ENCODE results near the gene ZNF526. TPM values are rescaled to one million over a fixed set of nuclear protein-coding genes. Genes with fewer than 3 reads are reported as not detected.
A peak's percentile ranks its signal among the peaks of the same experiment; 100 is the strongest.

Gene ZNF526
- total RNA-seq, 2 experiments from 2014 or later, result 11.9 to 15.2 TPM

- no peak for ATAC-seq
- ChIA-PET CTCF (interaction anchor here (1.0 kb wide), 2 partner anchors 30 to 38 kb away, joined by 3 to 5 read pairs; no protein-coding TSS in a partner anchor), POLR2A (interaction anchor here (1.6 kb wide), 1 partner anchor 32 kb away, joined by 5 read pairs; no protein-coding TSS in a partner anchor)
- Mint-ChIP-seq H3K27ac (no peak overlapping the region), H3K4me1 (peaks cover 58% of the 10 kb centered on the region), H3K9me3 (ENCODE audit: low read depth) (no peaks in the 10 kb centered on the region), H3K4me3 (no peak overlapping the region), H3K27me3 (no peaks in the 10 kb centered on the region), H3K36me3 (ENCODE audit: low read depth) (peaks cover 28% of the 10 kb centered on the region)
- intact Hi-C loops (cut with DNase I, micrococcal nuclease), result no loop called here
- DNase-seq, result no peak
Measured at GRCh38 chr19:42275103-42275502, 55.0 kb downstream of the ZNF526 start.

GRCh38 chr19:42275517-42275916 lies 55.4 kb downstream of the ZNF526 start:
- peaks cover 28% of the 10 kb centered on the region for H3K36me3 Mint-ChIP-seq (ENCODE audit: low read depth)
- ChIA-PET POLR2A (interaction anchor here (1.6 kb wide), 1 partner anchor 32 kb away, joined by 5 read pairs; no protein-coding TSS in a partner anchor), CTCF (interaction anchor here (1.2 kb wide), 1 partner anchor 23 kb away, joined by 5 read pairs; no protein-coding TSS in a partner anchor)
- H3K4me1 Mint-ChIP-seq, result peaks cover 55% of the 10 kb centered on the region
- no peaks in the 10 kb centered on the region for H3K27me3 Mint-ChIP-seq
- no peak overlapping the region for H3K4me3 Mint-ChIP-seq
- peak overlapping the region; percentile 76 for H3K27ac Mint-ChIP-seq
- intact Hi-C loops (cut with DNase I, micrococcal nuclease), result no loop called here
- no peak for DNase-seq
- ATAC-seq, result no peak
- no peaks in the 10 kb centered on the region for H3K9me3 Mint-ChIP-seq (ENCODE audit: low read depth)

GRCh38 chr19:42276284-42276683 lies 56.2 kb downstream of the ZNF526 start:
- Mint-ChIP-seq H3K4me1 (peaks cover 53% of the 10 kb centered on the region), H3K27me3 (no peaks in the 10 kb centered on the region), H3K4me3 (peak overlapping the region; percentile 1), H3K36me3 (ENCODE audit: low read depth) (peaks cover 25% of the 10 kb centered on the region), H3K27ac (peak overlapping the region; percentile 76), H3K9me3 (ENCODE audit: low read depth) (no peaks in the 10 kb centered on the region)
- no peak for DNase-seq
- no peak for ATAC-seq
- ChIA-PET CTCF (interaction anchor here (0.6 to 1.2 kb wide), 3 partner anchors 22 to 33 kb away, joined by 3 to 5 read pairs (median 3); no protein-coding TSS in a partner anchor), POLR2A (interaction anchor here (0.7 kb wide), 1 partner anchor 33 kb away, joined by 3 read pairs; no protein-coding TSS in a partner anchor)
- intact Hi-C loops (cut with DNase I, micrococcal nuclease), result no loop called here

- H3K27ac Mint-ChIP-seq, result peak overlapping the region; percentile 76
- H3K4me3 Mint-ChIP-seq, result no peak overlapping the region
- H3K27me3 Mint-ChIP-seq, result no peaks in the 10 kb centered on the region
- intact Hi-C loops (cut with DNase I, micrococcal nuclease), result no loop called here
- peaks cover 21% of the 10 kb centered on the region for H3K36me3 Mint-ChIP-seq (ENCODE audit: low read depth)
- peak; percentile 60 for DNase-seq
- ATAC-seq, result peak; percentile 44
- ChIA-PET CTCF (interaction anchor here (0.6 kb wide), 2 partner anchors 27 to 113 kb away, joined by 3 read pairs; no protein-coding TSS in a partner anchor), POLR2A (interaction anchor here (0.7 kb wide), 1 partner anchor 34 kb away, joined by 3 read pairs; no protein-coding TSS in a partner anchor)
- peaks cover 52% of the 10 kb centered on the region for H3K4me1 Mint-ChIP-seq
- no peaks in the 10 kb centered on the region for H3K9me3 Mint-ChIP-seq (ENCODE audit: low read depth)
Measured at GRCh38 chr19:42276821-42277220, 56.7 kb downstream of the ZNF526 start.

Other genes starting within 250 kb of the ZNF526 start
- gene ATP1A3, start 226.1 kb upstream of the ZNF526 start, total RNA-seq, result 1 to 10 TPM; 1.8 TPM
- 1 to 10 TPM; 1.6 to 1.7 TPM for gene GRIK5, start 150.1 kb upstream of the ZNF526 start, total RNA-seq
- gene ZNF574, start 144.1 kb upstream of the ZNF526 start, total RNA-seq, result 10 to 100 TPM; 10.7 to 14.8 TPM
- 10 to 100 TPM; 43.6 to 62.8 TPM for gene POU2F2, start 87.9 kb upstream of the ZNF526 start, total RNA-seq
- 10 to 100 TPM; 25.9 to 27.3 TPM for gene DEDD2, start 2.6 kb upstream of the ZNF526 start, total RNA-seq
- 10 to 100 TPM; 32.6 to 43.5 TPM for gene GSK3A, start 22.3 kb downstream of the ZNF526 start, total RNA-seq
- 10 to 100 TPM; 65.5 to 66.4 TPM for gene ERF, start 34.8 kb downstream of the ZNF526 start, total RNA-seq
- gene CIC, start 48.9 kb downstream of the ZNF526 start, total RNA-seq, result 10 to 100 TPM; 62.8 to 66.3 TPM
- 1 to 10 TPM in 1 of 2 experiments, under 1 TPM in 1; 0.63 to 1.0 TPM for gene PRR19, start 81.8 kb downstream of the ZNF526 start, total RNA-seq
- 10 to 100 TPM; 43.4 to 53.9 TPM for gene PAFAH1B3, start 82.3 kb downstream of the ZNF526 start, total RNA-seq
- under 1 TPM; 0.53 to 0.69 TPM for gene TMEM145, start 93.0 kb downstream of the ZNF526 start, total RNA-seq
- 1 to 10 TPM; 5.2 to 5.3 TPM for gene MEGF8, start 105.3 kb downstream of the ZNF526 start, total RNA-seq
- not detected for gene CNFN, start 170.0 kb downstream of the ZNF526 start, total RNA-seq
- 10 to 100 TPM; 27.8 to 32.8 TPM for gene LIPE, start 207.1 kb downstream of the ZNF526 start, total RNA-seq
- gene CXCL17, start 222.6 kb downstream of the ZNF526 start, total RNA-seq, result not detected

Data from activated CD4-positive, alpha-beta T cell treated with anti-CD3 and anti-CD28 coated beads for 36 hours (primary cell).